ENCODE results near the gene CLCN7.

DNA sequence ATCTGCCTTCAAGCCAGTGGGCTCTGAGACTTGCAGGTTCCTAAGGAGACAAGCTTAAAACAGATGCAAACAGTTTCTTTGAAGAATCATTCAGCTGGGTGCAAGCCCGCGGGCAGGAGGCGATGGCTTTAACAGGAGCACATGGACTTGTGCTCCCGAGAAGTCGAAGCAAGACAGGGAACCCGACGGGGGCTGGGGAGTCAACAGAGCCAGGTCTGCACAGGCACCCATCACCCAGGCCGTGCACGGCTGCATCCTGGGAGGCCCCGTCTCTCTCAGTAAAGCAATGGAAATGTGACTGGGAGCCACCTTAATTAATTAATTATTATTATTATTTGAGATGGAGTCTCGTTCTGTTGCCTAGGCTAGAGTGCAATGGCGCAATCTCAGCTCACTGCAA lies 14.2 kb upstream of the CLCN7 start:
- no peak for TF ChIP-seq POLR2AphosphoS5 (IDR thresholded peaks at IDR 0.05; ENCODE audit: low read depth, low read length)
- no peak for TF ChIP-seq CEBPB (IDR thresholded peaks at IDR 0.05; ENCODE audit: low read depth, low read length)
- TF ChIP-seq, protein P1, sequence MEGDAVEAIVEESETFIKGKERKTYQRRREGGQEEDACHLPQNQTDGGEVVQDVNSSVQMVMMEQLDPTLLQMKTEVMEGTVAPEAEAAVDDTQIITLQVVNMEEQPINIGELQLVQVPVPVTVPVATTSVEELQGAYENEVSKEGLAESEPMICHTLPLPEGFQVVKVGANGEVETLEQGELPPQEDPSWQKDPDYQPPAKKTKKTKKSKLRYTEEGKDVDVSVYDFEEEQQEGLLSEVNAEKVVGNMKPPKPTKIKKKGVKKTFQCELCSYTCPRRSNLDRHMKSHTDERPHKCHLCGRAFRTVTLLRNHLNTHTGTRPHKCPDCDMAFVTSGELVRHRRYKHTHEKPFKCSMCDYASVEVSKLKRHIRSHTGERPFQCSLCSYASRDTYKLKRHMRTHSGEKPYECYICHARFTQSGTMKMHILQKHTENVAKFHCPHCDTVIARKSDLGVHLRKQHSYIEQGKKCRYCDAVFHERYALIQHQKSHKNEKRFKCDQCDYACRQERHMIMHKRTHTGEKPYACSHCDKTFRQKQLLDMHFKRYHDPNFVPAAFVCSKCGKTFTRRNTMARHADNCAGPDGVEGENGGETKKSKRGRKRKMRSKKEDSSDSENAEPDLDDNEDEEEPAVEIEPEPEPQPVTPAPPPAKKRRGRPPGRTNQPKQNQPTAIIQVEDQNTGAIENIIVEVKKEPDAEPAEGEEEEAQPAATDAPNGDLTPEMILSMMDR (IDR thresholded peaks at IDR 0.05; ENCODE audit: control extremely low read depth in 1 of 3, insufficient read depth in 1 of 3, low read depth in 1 of 3, low read length in 3 of 3) = no peak
- TF ChIP-seq ATF2 (IDR thresholded peaks at IDR 0.05; ENCODE audit: low read length) = no peak
- TF ChIP-seq TAF7 (optimal IDR thresholded peaks at IDR 0.05; ENCODE audit: borderline replicate concordance, low read depth, low read length) = no peak
- TF ChIP-seq ZNF274 (IDR thresholded peaks at IDR 0.05; ENCODE audit: borderline replicate concordance, extremely low read depth, low read length) = no peak
- no peak for TF ChIP-seq SP4 (IDR thresholded peaks at IDR 0.05; ENCODE audit: low read length)
- TF ChIP-seq CHD1 (IDR thresholded peaks at IDR 0.05; ENCODE audit: low read depth, low read length) = no peak
